ENCODE results near the gene OCLN.
A peak's percentile ranks its signal among the peaks of the same experiment; 100 is the strongest.

Gene OCLN

DNA sequence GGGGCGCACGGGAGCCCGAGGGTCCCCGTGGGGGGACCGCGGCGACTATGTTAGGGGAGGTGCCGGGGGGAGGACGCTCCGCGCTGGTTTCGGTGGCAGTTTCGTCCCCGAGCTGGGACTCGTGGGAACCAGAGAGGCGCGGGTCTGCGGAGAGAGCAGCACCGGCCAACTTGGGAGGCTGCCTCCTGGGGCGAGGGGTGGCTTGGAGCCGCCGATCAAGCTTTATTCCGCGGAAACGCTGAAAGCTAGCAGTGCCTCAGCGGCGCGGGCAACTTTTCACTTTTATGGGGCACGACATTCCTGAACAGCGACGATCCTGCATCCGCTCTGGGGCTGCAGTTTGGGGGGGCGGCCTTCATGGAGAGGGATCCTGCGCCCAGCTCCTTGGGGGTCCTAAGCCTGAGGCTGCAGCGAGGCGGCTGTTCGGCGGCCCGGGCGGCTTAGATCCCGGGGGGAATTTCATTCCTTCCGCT is 369 bp downstream of the OCLN start:
- TF ChIP-seq, protein P1, sequence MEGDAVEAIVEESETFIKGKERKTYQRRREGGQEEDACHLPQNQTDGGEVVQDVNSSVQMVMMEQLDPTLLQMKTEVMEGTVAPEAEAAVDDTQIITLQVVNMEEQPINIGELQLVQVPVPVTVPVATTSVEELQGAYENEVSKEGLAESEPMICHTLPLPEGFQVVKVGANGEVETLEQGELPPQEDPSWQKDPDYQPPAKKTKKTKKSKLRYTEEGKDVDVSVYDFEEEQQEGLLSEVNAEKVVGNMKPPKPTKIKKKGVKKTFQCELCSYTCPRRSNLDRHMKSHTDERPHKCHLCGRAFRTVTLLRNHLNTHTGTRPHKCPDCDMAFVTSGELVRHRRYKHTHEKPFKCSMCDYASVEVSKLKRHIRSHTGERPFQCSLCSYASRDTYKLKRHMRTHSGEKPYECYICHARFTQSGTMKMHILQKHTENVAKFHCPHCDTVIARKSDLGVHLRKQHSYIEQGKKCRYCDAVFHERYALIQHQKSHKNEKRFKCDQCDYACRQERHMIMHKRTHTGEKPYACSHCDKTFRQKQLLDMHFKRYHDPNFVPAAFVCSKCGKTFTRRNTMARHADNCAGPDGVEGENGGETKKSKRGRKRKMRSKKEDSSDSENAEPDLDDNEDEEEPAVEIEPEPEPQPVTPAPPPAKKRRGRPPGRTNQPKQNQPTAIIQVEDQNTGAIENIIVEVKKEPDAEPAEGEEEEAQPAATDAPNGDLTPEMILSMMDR (IDR thresholded peaks at IDR 0.05; ENCODE audit: extremely low read depth, insufficient read depth, missing control alignments): peak; percentile 1
- DNase-seq (ENCODE audit: low spot score): peak; percentile 83
- in situ Hi-C loops (cut with MboI; ENCODE audit: low pct_unique_long_range_greater_than_20kb, low sequenced_read_pairs, unreplicated experiment): no loop called here

DNA sequence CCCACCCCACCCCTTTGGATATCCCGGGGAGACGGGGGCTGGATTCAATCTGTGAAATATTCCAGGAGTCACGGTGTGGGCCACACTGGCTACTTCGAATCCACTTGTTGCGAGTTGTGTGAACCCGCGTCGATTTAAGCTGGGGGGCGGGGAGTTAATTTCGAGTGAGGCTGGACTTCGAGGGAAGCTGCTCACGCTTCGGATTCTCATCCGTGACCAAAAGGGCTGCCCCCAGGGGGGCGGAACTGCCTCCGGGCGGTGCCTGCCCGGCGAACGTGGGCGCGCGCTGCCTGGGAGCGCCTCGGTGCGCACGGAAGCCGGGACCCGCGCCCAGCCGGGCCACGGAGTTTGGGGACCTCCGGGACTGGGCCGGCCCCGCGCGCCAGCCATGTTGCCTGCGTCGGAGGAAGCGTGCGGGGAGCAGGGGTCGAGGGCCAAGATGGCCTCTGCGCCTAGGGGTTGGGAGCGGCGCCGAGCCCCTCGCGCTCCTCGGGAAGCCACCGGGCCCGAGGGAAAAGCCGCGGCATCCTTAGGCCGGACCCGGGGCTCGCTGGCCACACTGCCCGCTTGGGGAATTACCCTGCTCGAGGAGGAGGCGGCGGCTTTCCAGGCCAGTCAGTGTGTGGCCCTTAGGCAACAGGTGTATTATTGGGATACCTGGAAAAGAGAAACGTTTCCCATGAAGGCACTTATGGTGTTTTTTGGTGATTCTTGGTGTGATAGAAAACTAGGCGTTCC is 975 bp downstream of the OCLN start:
- DNase-seq (ENCODE audit: low spot score): peak; percentile 83
- TF ChIP-seq, protein P1 (IDR thresholded peaks at IDR 0.05; ENCODE audit: extremely low read depth, insufficient read depth, missing control alignments): no peak

DNA sequence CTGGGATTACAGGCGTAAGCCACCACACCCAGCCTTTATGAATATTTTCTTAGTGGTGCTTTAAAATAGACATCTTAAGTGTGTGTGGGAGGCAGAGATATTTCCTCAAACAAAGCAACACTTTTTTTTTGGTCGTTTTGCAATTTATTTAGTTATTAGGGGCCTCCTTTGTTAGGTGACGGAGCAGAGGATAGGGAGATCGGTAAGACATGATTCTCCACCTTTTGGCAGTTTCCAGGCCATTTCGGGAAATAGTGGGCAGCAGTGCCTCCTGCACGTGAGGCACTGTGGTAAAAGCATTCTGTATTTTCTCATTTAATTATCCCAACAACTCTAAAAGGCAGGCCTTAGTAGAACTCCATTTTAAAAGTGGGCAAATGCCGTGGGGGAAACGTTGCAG is 1.9 kb downstream of the OCLN start:
- TF ChIP-seq, protein P1 (IDR thresholded peaks at IDR 0.05; ENCODE audit: extremely low read depth, insufficient read depth, missing control alignments): no peak
- peak; percentile 20 for DNase-seq (ENCODE audit: low spot score)

More for the DNA sequence above, 975 bp downstream of the OCLN start:
- in situ Hi-C loops (cut with MboI; ENCODE audit: low pct_unique_long_range_greater_than_20kb, low sequenced_read_pairs, unreplicated experiment): no loop called here

DNA sequence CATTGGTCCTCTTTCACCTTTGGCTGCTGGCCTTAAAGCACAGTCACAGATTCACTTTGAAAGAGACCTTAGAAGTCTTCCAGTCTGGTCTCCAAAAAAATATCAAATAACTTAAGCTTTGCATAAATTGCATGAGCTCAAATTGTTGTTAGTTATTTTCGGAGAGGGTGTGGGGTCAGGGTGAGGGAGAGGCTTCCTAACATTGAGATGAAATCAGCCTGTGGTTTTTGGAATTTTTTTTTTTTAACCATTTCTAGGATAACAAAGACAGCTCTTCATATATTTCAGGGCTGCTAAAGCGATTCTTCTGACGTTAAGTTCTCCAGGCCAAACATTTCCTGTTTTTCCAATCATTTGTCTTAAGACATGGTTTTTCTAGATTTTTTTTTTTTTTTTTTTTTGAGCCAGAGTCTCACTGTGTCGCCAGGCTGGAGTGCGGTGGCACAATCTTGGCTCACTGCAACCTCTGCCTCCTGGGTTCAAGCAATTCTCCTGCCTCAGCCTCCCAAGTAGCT is 4.5 kb downstream of the OCLN start:
- in situ Hi-C loops (cut with MboI; ENCODE audit: low pct_unique_long_range_greater_than_20kb, low sequenced_read_pairs, unreplicated experiment): no loop called here
- DNase-seq (ENCODE audit: low spot score): no peak
- TF ChIP-seq, protein P1 (IDR thresholded peaks at IDR 0.05; ENCODE audit: extremely low read depth, insufficient read depth, missing control alignments): no peak

More for the DNA sequence above, 1.9 kb downstream of the OCLN start:
- in situ Hi-C loops (cut with MboI; ENCODE audit: low pct_unique_long_range_greater_than_20kb, low sequenced_read_pairs, unreplicated experiment): no loop called here

DNA sequence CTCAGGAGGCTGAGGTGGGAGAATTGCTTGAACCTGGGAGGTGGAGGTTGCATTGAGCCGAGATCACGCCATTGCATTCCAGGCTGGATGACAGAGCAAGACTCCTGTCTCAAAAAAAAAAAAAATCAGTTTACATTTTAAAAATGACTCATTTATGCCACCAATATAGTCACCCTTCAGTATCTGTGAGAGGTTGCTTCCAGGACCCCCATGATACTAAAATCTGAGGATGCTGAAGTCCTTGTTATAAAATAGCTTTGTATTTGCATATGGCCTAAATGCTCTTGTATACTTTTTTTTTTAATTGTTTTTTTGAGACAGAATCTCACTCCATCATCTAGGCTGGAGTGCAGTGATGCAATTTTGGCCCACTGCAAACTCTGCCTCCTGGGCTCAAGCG is 5.8 kb downstream of the OCLN start:
- DNase-seq (ENCODE audit: low spot score): no peak
- in situ Hi-C loops (cut with MboI; ENCODE audit: low pct_unique_long_range_greater_than_20kb, low sequenced_read_pairs, unreplicated experiment): no loop called here

DNA sequence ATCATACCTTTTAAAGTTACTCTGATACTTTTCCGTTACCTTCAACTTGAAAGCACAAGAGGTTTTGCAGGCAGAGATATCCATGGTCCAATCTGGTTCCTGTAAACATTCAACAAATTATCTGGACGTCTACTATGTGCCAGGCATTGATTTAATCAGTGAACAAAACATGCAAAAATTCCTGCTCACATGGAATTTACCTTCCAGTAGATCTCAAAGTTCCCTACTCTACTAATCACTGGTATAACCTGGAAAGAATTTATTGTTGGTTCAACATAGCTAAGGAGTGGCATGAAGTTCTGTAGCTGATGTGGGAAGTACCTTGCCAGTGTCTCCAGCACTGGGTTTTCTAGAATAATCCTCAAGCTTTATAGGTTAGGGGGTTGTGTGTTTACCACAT is 9.8 kb downstream of the OCLN start:
- in situ Hi-C loops (cut with MboI; ENCODE audit: low pct_unique_long_range_greater_than_20kb, low sequenced_read_pairs, unreplicated experiment): no loop called here
- DNase-seq (ENCODE audit: low spot score): no peak
- TF ChIP-seq, protein P1 (IDR thresholded peaks at IDR 0.05; ENCODE audit: extremely low read depth, insufficient read depth, missing control alignments): no peak

More for the DNA sequence above, 5.8 kb downstream of the OCLN start:
- TF ChIP-seq, protein P1 (IDR thresholded peaks at IDR 0.05; ENCODE audit: extremely low read depth, insufficient read depth, missing control alignments): no peak

Data from GM13977 (cell line).